ENCODE data around the gene SLC2A5. TPM values are rescaled to one million over a fixed set of nuclear protein-coding genes. Genes with fewer than 3 reads are reported as not detected.
A peak's percentile ranks its signal among the peaks of the same experiment; 100 is the strongest.

SLC2A5 gene
- total RNA-seq, 1 donor from 2014 or later: 8.1 TPM

DNA sequence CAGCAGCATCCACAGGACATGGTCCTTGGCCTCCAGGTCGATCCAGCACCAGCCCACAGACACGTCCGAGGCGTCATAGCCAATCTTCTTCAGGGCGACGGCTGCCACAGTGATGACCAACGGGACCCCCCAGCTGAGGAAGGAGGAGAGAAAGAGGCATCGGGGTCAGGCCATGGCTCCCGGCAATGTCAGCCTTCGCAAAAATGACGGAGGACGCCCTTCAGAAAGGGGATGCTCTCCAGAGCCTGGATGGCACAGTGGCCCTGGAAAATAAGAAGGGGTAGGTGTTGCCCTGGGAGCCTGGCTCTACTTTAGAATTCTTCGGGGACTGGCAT, 41.9 kb upstream of the SLC2A5 start:
- Histone ChIP-seq H3K4me3 (no peak overlapping the region), H3K27me3 (no peaks in the 10 kb centered on the region), H3K27ac (peak overlapping the region; percentile 3), H3K4me1 (peaks cover 16% of the 10 kb centered on the region), H3K36me3 (peaks cover 0 to 7% of the 10 kb centered on the region in 2 donors), H3K9me3 (no peaks in the 10 kb centered on the region)
- intact Hi-C loops (cut with DNase I): loop anchor here (5.0 to 10.0 kb wide), 2 partner anchors 86 to 373 kb away; no protein-coding TSS in a partner anchor
- no peak for DNase-seq (ENCODE audit: extremely low spot score in 2 of 2)
- TF ChIP-seq, protein P1, sequence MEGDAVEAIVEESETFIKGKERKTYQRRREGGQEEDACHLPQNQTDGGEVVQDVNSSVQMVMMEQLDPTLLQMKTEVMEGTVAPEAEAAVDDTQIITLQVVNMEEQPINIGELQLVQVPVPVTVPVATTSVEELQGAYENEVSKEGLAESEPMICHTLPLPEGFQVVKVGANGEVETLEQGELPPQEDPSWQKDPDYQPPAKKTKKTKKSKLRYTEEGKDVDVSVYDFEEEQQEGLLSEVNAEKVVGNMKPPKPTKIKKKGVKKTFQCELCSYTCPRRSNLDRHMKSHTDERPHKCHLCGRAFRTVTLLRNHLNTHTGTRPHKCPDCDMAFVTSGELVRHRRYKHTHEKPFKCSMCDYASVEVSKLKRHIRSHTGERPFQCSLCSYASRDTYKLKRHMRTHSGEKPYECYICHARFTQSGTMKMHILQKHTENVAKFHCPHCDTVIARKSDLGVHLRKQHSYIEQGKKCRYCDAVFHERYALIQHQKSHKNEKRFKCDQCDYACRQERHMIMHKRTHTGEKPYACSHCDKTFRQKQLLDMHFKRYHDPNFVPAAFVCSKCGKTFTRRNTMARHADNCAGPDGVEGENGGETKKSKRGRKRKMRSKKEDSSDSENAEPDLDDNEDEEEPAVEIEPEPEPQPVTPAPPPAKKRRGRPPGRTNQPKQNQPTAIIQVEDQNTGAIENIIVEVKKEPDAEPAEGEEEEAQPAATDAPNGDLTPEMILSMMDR (IDR thresholded peaks at IDR 0.05): no peak
- TF ChIP-seq POLR2AphosphoS5 (IDR thresholded peaks at IDR 0.05; ENCODE audit: insufficient read depth in 1 of 2, low read depth in 1 of 2): no peak
- no peak for TF ChIP-seq POLR2A (IDR thresholded peaks at IDR 0.05)

DNA sequence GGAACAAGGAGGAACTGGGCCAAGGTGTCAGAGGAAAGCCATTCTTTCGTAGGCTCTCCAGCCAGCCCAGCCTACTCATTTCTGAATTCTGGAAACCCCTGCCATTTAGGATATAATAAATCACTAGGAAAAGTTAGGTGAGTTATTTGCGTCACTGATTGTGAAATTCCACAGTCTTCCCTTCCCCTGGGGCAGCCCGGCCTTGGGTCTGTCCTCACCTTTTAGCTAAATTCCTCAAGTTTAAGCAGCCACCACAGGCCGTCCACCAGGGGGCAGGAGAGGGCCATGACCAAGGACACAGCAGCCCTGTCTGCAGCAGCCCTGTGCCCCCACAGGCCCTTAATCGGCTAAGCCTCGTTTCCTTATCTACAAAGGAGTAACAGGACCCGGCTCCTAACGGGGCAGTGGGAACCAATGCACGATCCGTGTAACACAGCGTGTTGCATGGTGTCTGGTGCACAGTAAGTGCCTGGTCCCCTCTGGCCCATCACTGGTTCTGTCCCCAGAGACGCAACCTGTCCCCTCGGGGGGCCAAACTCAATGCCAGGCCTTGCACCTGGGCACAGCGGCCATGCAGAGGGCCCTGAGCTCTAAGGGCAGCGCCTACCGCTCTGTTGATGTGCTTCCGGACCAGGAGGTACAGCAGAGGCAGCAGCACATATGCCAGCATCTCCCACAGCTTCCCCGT, 41.4 kb upstream of the SLC2A5 start:
- Histone ChIP-seq H3K4me3 (no peak overlapping the region), H3K9me3 (no peaks in the 10 kb centered on the region), H3K27me3 (no peaks in the 10 kb centered on the region), H3K36me3 (peaks cover 0 to 7% of the 10 kb centered on the region in 2 donors), H3K27ac (peak overlapping the region; percentile 3), H3K4me1 (peaks cover 16% of the 10 kb centered on the region)
- intact Hi-C loops (cut with DNase I): loop anchor here (5.0 to 10.0 kb wide), 2 partner anchors 86 to 374 kb away; no protein-coding TSS in a partner anchor
- peak in 1 of 2 donors; percentile 94 for DNase-seq (ENCODE audit: extremely low spot score in 2 of 2)
- no peak for TF ChIP-seq POLR2A (IDR thresholded peaks at IDR 0.05)
- TF ChIP-seq POLR2AphosphoS5 (IDR thresholded peaks at IDR 0.05; ENCODE audit: insufficient read depth in 1 of 2, low read depth in 1 of 2): peak; percentile 48 to 82
- TF ChIP-seq, protein P1 (IDR thresholded peaks at IDR 0.05): peak; percentile 90 to 95 (median 90)

DNA sequence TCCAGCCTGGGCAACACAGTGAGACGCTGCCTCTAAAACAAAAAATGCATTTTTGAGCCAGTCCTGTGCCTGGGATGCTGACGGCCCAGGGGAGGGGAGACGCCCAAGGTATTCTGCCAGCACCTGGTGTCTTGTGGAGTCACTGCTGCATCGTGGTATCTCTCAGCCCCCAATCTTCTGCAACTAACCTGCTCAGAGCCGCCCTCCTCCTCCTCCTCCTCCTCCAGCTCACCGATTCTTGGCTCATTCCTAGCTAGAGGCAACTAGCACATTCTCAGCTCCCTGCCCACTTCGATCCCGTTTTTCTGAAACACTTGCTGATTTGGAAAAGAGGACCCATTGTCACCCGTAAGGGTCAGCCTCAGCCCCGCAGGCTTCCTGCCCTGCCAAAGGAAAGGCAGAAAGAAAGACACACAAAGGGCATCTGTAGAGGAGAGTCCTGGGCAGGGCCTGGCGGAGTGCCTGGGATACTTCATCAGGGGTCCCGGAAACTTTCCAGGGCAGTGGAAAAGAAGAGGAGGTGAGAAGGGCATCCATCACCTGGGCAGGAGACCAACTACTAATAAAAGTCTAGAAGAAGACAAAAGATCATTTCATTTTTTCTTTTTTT, 38.7 kb upstream of the SLC2A5 start:
- no peak for DNase-seq (ENCODE audit: extremely low spot score in 2 of 2)
- H3K4me3 ChIP-seq: no peak overlapping the region
- no peaks in the 10 kb centered on the region for H3K27me3 ChIP-seq
- intact Hi-C loops (cut with DNase I): no loop called here
- no peak overlapping the region for H3K27ac ChIP-seq
- peaks cover 12% of the 10 kb centered on the region for H3K4me1 ChIP-seq
- TF ChIP-seq, protein P1 (IDR thresholded peaks at IDR 0.05): no peak
- TF ChIP-seq POLR2A (IDR thresholded peaks at IDR 0.05): no peak
- no peak for TF ChIP-seq POLR2AphosphoS5 (IDR thresholded peaks at IDR 0.05; ENCODE audit: insufficient read depth in 1 of 2, low read depth in 1 of 2)
- peaks cover 0 to 19% of the 10 kb centered on the region in 2 donors for H3K36me3 ChIP-seq
- no peaks in the 10 kb centered on the region for H3K9me3 ChIP-seq

DNA sequence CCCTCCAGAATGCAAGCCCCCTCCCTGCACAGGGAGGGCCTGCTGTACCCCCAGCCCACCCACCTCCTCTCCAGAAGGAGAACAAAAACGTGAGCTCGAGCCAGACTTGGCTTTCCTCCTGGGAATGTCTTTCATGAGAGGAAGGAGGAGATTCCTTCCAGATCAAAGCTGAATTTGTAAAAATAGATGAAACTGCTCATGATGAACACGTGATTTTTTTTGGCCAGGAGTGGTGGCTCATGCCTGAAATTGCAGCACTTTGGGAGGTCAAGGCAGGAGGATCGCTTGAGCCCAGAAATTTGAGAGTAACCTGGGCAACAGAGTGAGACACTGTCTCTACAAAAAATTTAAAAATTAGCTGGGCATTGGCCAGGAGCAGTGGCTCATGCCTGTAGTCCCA, 37.7 kb upstream of the SLC2A5 start:
- intact Hi-C loops (cut with DNase I): no loop called here
- H3K36me3 ChIP-seq: peaks cover 0 to 20% of the 10 kb centered on the region in 2 donors
- peaks cover 12% of the 10 kb centered on the region for H3K4me1 ChIP-seq
- H3K27ac ChIP-seq: no peak overlapping the region
- no peaks in the 10 kb centered on the region for H3K27me3 ChIP-seq
- no peak overlapping the region for H3K4me3 ChIP-seq
- DNase-seq (ENCODE audit: extremely low spot score in 2 of 2): no peak
- no peaks in the 10 kb centered on the region for H3K9me3 ChIP-seq
- TF ChIP-seq, protein P1 (IDR thresholded peaks at IDR 0.05): no peak

DNA sequence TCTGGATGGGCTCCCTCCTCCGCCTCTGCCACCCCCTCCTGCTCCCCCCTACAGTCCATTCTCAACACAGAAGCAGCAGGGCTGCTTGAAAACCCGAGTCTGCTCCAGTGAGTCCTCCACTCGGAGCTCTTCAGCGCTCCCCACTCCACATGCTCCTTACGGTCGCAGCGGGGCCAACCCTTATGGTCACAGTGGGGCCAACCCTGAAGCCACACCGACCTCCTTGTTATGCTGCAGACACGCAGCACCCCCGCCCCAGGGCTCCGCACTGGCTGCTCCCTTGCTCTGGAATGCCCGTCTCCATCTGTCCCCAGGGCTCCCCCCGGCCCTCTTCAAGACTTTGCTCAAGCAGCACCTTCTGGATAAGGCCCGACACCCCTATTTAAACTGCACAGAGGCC, 36.9 kb upstream of the SLC2A5 start:
- no peak for DNase-seq (ENCODE audit: extremely low spot score in 2 of 2)
- TF ChIP-seq POLR2AphosphoS5 (IDR thresholded peaks at IDR 0.05; ENCODE audit: insufficient read depth in 1 of 2, low read depth in 1 of 2): no peak
- TF ChIP-seq, protein P1 (IDR thresholded peaks at IDR 0.05): no peak
- TF ChIP-seq POLR2A (IDR thresholded peaks at IDR 0.05): no peak
- Histone ChIP-seq H3K27me3 (no peaks in the 10 kb centered on the region), H3K4me1 (peaks cover 12% of the 10 kb centered on the region), H3K9me3 (no peaks in the 10 kb centered on the region), H3K36me3 (peaks cover 0 to 20% of the 10 kb centered on the region in 2 donors), H3K27ac (no peak overlapping the region), H3K4me3 (no peak overlapping the region)
- intact Hi-C loops (cut with DNase I): no loop called here
